A549 (cell line): ENCODE measurements around the gene SELENOO. TPM values are rescaled to one million over a fixed set of nuclear protein-coding genes. Genes with fewer than 3 reads are reported as not detected.
A peak's percentile ranks its signal among the peaks of the same experiment; 100 is the strongest.

Source experiments
- ATAC-seq, 2 experiments: fragments of 200-7000 bp in 1 of 2; fragments of >200 bp in 1 of 2; cut with Nextera tagmentation in 1 of 2; cut with Tn5 transposase in 1 of 2; 3 replicates each; pipeline versions ENCODE4 v1.8.0 to v1.9.1; 2018 to 2020; ENCODE audit warnings: mild to moderate bottlenecking in 1 of 2, moderate library complexity in 1 of 2
- CTCF ChIA-PET: fragments of 300-600 bp; sonication (Branson Sonifier 250); formaldehyde crosslinking; extraction: SDS; loops from one replicate; lab custom pipeline; 2021; ENCODE audit warnings: antibody characterized with exemption, inconsistent platforms; lab: Yijun Ruan, JAX
- POLR2A ChIA-PET: fragments of 350-600 bp; formaldehyde crosslinking; extraction: SDS; loops from one replicate; lab custom pipeline; 2021; ENCODE audit warnings: antibody characterized with exemption, inconsistent platforms; lab: Yijun Ruan, JAX
- DNase-seq, 2 experiments: peaks; one replicate each; pipeline versions ENCODE4 v3.0.0 to v3.0.0-alpha.2; 2011 to 2016; ENCODE audit warnings: low read depth in 1 of 2, low spot score in 1 of 2
- FAIRE-seq: peaks from 2 replicates; lab custom pipeline; 2011; peaks lifted over from hg19 to GRCh38; lab: Jason Lieb, UNC
- H3K27ac ChIP-seq, 2 experiments: fragments of >200 bp; sonication (Bioruptor Twin); formaldehyde crosslinking; 3 replicates each; pipeline ENCODE4 v1.5.1; 2016 to 2017
- H3K4me1 ChIP-seq: fragments of >200 bp; sonication (Bioruptor Twin); formaldehyde crosslinking; 3 replicates; pipeline ENCODE4 v1.6.1; 2016
- H3K4me2 ChIP-seq: fragments of >200 bp; sonication (Bioruptor Twin); formaldehyde crosslinking; 3 replicates; pipeline ENCODE4 v1.6.1; 2016
- H3K4me3 ChIP-seq: fragments of >200 bp; sonication (Bioruptor Twin); formaldehyde crosslinking; 3 replicates; pipeline ENCODE4 v1.5.1; 2016
- H3K9me3 ChIP-seq: fragments of >200 bp; sonication (Bioruptor Twin); formaldehyde crosslinking; 3 replicates; pipeline ENCODE4 v1.6.1; 2016
- EHMT2 ChIP-seq: fragments of 200-600 bp; sonication (generic); IDR thresholded peaks from 2 replicates; pipeline ENCODE4 v1.6.1; 2016; ENCODE audit warnings: antibody characterized with exemption, low read depth, mild to moderate bottlenecking, moderate library complexity
- ELK1 ChIP-seq: fragments of 150-350 bp; IDR thresholded peaks from 2 replicates; pipeline ENCODE4 v1.6.1; 2014; ENCODE audit warnings: low read depth, mild to moderate bottlenecking, low read length
- HEYL ChIP-seq: fragments of 250-450 bp; sonication (Bioruptor Pico); IDR thresholded peaks from 2 replicates; pipeline ENCODE4 v1.8.0; 2021; ENCODE audit warnings: mild to moderate bottlenecking, moderate library complexity
- HMGXB4 ChIP-seq: fragments of 250-450 bp; sonication (Bioruptor Pico); IDR thresholded peaks from 2 replicates; pipeline ENCODE4 v1.5.0; 2021; ENCODE audit warnings: mild to moderate bottlenecking, moderate library complexity, borderline replicate concordance
- HOXB5 ChIP-seq: fragments of 250-450 bp; sonication (Bioruptor Pico); IDR thresholded peaks from 2 replicates; pipeline ENCODE4 v1.5.0; 2020; ENCODE audit warnings: mild to moderate bottlenecking, moderate library complexity
- JUN ChIP-seq, 2 experiments: fragments of >200 bp; sonication (Bioruptor Twin); formaldehyde crosslinking; IDR thresholded peaks; 2 replicates in 1 of 2; 3 replicates in 1 of 2; pipeline ENCODE4 v1.6.1; 2016 to 2017
- KDM5A ChIP-seq: fragments of 200-600 bp; sonication (generic); IDR thresholded peaks from 2 replicates; pipeline ENCODE4 v1.6.1; 2016; ENCODE audit warnings: antibody characterized with exemption, mild to moderate bottlenecking
- MAFK ChIP-seq: fragments of 450-650 bp; IDR thresholded peaks from 2 replicates; pipeline ENCODE4 v1.6.1; 2014; ENCODE audit not compliant: partially characterized antibody
- MAZ ChIP-seq: fragments of 150-350 bp; IDR thresholded peaks from 2 replicates; pipeline ENCODE4 v1.6.1; 2014; ENCODE audit warnings: antibody characterized with exemption, low read depth, low read length, borderline replicate concordance
- NPAS2 ChIP-seq: fragments of 250-450 bp; sonication (Bioruptor Pico); IDR thresholded peaks from 2 replicates; pipeline ENCODE4 v1.8.0; 2022; ENCODE audit warnings: mild to moderate bottlenecking, moderate library complexity, borderline replicate concordance
- PHF8 ChIP-seq: fragments of 200-600 bp; sonication (generic); IDR thresholded peaks from 2 replicates; pipeline ENCODE4 v1.6.1; 2016; ENCODE audit warnings: low read depth, mild to moderate bottlenecking, antibody characterized with exemption, moderate library complexity, borderline replicate concordance
- POLR2A ChIP-seq: IDR thresholded peaks from 2 replicates; pipeline ENCODE4 v1.6.1; 2012; ENCODE audit warnings: mild to moderate bottlenecking, low read length
- POLR2AphosphoS2 ChIP-seq: conservative IDR thresholded peaks from 2 replicates; pipeline ENCODE4 v1.6.1; 2012; ENCODE audit warnings: low read length, improper control_type of control experiment, inconsistent platforms
- REST ChIP-seq: fragments of 200-600 bp; sonication (generic); IDR thresholded peaks from 2 replicates; pipeline ENCODE4 v1.6.1; 2016; ENCODE audit warnings: antibody characterized with exemption, mild to moderate bottlenecking, moderate library complexity
- WGBS: methylation state at CpG from one replicate; pipeline ENCODE4 v1.1.6; 2017; ENCODE audit errors: missing lambda C conversion rate; 5-methylcytosine and 5-hydroxymethylcytosine counted together
- polyA plus RNA-seq, 4 experiments: library from polyadenylated mRNA; depleted of rRNA in 3 of 4; stranded (reverse); fragments of >200 nt; fragmentation: RNase III in 1 of 4; extraction: RNeasy Plus Mini Kit Qiagen cat#74134 plus additional on column Dnase treatment in 1 of 4; gene quantifications; 2 replicates in 3 of 4; 3 replicates in 1 of 4; pipeline ENCODE4 v1.2.3, GENCODE V29; 2011 to 2017
- TF ChIP-seq, protein P1 (sequence below): fragments of >200 bp; sonication (Bioruptor Twin); formaldehyde crosslinking; IDR thresholded peaks from 3 replicates; pipeline ENCODE4 v1.6.1; 2016
- TF ChIP-seq, protein P2 (sequence below): IDR thresholded peaks from 2 replicates; pipeline ENCODE4 v1.6.1; 2012
- TF ChIP-seq, protein P3 (sequence below): IDR thresholded peaks from 2 replicates; pipeline ENCODE4 v1.6.1; 2012; ENCODE audit warnings: low read depth, borderline replicate concordance

The SELENOO gene
- polyA plus RNA-seq, 2 of the 4 experiments (the other 2 are of a cell fraction): 7.8 to 14.7 TPM

GRCh38 chr22:50199829-50200460, 866 bp upstream of the SELENOO start:
- peak; percentile 49 to 50; a peak in 5 of 6 replicates for ATAC-seq
- Histone ChIP-seq H3K4me2 (peak overlapping the region; percentile 88), H3K4me3 (peak overlapping the region; percentile 95), H3K4me1 (no peaks in the 10 kb centered on the region), H3K9me3 (peaks cover 10% of the 10 kb centered on the region; the same call in 2 of the 3 replicates), H3K27ac (peak overlapping the region; percentile 93 to 99)
- TF ChIP-seq KDM5A (no peak), MAZ (no peak), NPAS2 (CRISPR knock-in tag) (no peak), POLR2A (no peak), PHF8 (no peak), HMGXB4 (CRISPR knock-in tag) (no peak), ELK1 (no peak), HOXB5 (CRISPR knock-in tag) (no peak), POLR2AphosphoS2 (no peak), EHMT2 (no peak), MAFK (no peak)
- TF ChIP-seq, protein P1, sequence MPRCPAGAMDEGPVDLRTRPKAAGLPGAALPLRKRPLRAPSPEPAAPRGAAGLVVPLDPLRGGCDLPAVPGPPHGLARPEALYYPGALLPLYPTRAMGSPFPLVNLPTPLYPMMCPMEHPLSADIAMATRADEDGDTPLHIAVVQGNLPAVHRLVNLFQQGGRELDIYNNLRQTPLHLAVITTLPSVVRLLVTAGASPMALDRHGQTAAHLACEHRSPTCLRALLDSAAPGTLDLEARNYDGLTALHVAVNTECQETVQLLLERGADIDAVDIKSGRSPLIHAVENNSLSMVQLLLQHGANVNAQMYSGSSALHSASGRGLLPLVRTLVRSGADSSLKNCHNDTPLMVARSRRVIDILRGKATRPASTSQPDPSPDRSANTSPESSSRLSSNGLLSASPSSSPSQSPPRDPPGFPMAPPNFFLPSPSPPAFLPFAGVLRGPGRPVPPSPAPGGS: no peak
- 31% methylated on average over 10 of the region's 34 CpGs for WGBS
- no peak for FAIRE-seq
- no peak for DNase-seq
- ChIA-PET POLR2A (no interaction called here), CTCF (no interaction called here)

- peaks cover 10% of the 10 kb centered on the region; the same call in 2 of the 3 replicates for H3K9me3 ChIP-seq
- H3K4me1 ChIP-seq: no peaks in the 10 kb centered on the region
- DNase-seq (no peak), FAIRE-seq (no peak), ATAC-seq (peak; percentile 17 to 39; a peak in 5 of 6 replicates)
- ChIA-PET CTCF (interaction anchor here (1.3 kb wide), 1 partner anchor 270 kb away, joined by 3 read pairs; no protein-coding TSS in a partner anchor), POLR2A (no interaction called here)
- TF ChIP-seq NPAS2 (CRISPR knock-in tag): no peak
- TF ChIP-seq JUN (IDR thresholded peaks at IDR 0.05): peak in 1 of 2 experiments; percentile 20; a peak in 1 of 5 replicates
- no peak for TF ChIP-seq HEYL (CRISPR knock-in tag)
- 80% methylated on average over 17 of the region's 115 CpGs for WGBS
- H3K27ac ChIP-seq: peak overlapping the region; percentile 93 to 99
- peak overlapping the region; percentile 95 for H3K4me3 ChIP-seq
- H3K4me2 ChIP-seq: peak overlapping the region; percentile 85
Measured at GRCh38 chr22:50201191-50202129, 649 bp downstream of the SELENOO start.

- DNase-seq (no peak), FAIRE-seq (no peak), ATAC-seq (no peak)
- peaks cover 10% of the 10 kb centered on the region; the same call in 2 of the 3 replicates for H3K9me3 ChIP-seq
- ChIA-PET CTCF (interaction anchor here (1.3 kb wide), 1 partner anchor 271 kb away, joined by 3 read pairs; no protein-coding TSS in a partner anchor), POLR2A (no interaction called here)
- WGBS: 96% methylated on average over 13 of the region's 13 CpGs
- H3K4me2 ChIP-seq: peak overlapping the region; percentile 85
- H3K4me3 ChIP-seq: peak overlapping the region; percentile 95
- H3K27ac ChIP-seq: peak overlapping the region in 1 of 2 experiments; percentile 99; a peak in 2 of 6 replicates
- H3K4me1 ChIP-seq: no peaks in the 10 kb centered on the region
- TF ChIP-seq REST: no peak
- TF ChIP-seq, protein P2, sequence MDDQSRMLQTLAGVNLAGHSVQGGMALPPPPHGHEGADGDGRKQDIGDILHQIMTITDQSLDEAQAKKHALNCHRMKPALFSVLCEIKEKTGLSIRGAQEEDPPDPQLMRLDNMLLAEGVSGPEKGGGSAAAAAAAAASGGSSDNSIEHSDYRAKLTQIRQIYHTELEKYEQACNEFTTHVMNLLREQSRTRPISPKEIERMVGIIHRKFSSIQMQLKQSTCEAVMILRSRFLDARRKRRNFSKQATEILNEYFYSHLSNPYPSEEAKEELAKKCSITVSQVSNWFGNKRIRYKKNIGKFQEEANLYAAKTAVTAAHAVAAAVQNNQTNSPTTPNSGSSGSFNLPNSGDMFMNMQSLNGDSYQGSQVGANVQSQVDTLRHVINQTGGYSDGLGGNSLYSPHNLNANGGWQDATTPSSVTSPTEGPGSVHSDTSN: no peak
- TF ChIP-seq ELK1: no peak
- TF ChIP-seq, protein P3, sequence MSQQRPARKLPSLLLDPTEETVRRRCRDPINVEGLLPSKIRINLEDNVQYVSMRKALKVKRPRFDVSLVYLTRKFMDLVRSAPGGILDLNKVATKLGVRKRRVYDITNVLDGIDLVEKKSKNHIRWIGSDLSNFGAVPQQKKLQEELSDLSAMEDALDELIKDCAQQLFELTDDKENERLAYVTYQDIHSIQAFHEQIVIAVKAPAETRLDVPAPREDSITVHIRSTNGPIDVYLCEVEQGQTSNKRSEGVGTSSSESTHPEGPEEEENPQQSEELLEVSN: no peak
Measured at GRCh38 chr22:50202130-50202666, 1.4 kb downstream of the SELENOO start.
